Metanephros (tissue), 2 donors: ENCODE measurements around the gene GRIN3B. TPM values are rescaled to one million over a fixed set of nuclear protein-coding genes. Genes with fewer than 3 reads are reported as not detected.

ENCODE experiments used
- small RNA-seq: library from RNA; depleted of rRNA; stranded (forward); fragments of <200 nt; gene quantifications from one replicate; pipeline ENCODE3, GENCODE V24; 2014; ENCODE audit warnings: low replicate concordance
- total RNA-seq: library from RNA; depleted of rRNA; stranded (reverse); fragments of >200 nt; gene quantifications from one replicate; pipeline ENCODE4 v1.2.3, GENCODE V29; 2014

GRIN3B gene, protein sequence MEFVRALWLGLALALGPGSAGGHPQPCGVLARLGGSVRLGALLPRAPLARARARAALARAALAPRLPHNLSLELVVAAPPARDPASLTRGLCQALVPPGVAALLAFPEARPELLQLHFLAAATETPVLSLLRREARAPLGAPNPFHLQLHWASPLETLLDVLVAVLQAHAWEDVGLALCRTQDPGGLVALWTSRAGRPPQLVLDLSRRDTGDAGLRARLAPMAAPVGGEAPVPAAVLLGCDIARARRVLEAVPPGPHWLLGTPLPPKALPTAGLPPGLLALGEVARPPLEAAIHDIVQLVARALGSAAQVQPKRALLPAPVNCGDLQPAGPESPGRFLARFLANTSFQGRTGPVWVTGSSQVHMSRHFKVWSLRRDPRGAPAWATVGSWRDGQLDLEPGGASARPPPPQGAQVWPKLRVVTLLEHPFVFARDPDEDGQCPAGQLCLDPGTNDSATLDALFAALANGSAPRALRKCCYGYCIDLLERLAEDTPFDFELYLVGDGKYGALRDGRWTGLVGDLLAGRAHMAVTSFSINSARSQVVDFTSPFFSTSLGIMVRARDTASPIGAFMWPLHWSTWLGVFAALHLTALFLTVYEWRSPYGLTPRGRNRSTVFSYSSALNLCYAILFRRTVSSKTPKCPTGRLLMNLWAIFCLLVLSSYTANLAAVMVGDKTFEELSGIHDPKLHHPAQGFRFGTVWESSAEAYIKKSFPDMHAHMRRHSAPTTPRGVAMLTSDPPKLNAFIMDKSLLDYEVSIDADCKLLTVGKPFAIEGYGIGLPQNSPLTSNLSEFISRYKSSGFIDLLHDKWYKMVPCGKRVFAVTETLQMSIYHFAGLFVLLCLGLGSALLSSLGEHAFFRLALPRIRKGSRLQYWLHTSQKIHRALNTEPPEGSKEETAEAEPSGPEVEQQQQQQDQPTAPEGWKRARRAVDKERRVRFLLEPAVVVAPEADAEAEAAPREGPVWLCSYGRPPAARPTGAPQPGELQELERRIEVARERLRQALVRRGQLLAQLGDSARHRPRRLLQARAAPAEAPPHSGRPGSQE
- total RNA-seq: 0.47 TPM

DNA sequence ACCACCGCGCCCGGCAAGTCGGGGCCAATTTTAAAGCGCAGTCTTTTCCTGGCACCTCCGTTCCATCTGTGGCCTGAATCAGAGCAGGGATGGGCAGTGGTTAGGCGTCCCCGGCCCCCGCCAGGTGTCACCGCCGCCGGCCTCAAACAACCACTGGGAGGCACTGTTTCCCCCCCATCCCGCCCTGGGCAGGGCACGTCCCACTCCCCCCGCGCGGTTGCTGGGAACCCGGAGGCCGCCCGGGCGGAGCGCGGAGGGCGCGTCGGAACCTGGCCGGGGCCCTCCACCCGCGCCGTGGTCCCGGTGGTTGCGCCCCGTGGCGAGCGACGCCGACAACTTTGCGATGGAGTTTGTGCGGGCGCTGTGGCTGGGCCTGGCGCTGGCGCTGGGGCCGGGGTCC lies at the start of gene GRIN3B:
TSS of gene GRIN3B (plus strand) at position 325 of the 400 bp plus-strand sequence. CDS start at position 344, 19 bp downstream.

DNA sequence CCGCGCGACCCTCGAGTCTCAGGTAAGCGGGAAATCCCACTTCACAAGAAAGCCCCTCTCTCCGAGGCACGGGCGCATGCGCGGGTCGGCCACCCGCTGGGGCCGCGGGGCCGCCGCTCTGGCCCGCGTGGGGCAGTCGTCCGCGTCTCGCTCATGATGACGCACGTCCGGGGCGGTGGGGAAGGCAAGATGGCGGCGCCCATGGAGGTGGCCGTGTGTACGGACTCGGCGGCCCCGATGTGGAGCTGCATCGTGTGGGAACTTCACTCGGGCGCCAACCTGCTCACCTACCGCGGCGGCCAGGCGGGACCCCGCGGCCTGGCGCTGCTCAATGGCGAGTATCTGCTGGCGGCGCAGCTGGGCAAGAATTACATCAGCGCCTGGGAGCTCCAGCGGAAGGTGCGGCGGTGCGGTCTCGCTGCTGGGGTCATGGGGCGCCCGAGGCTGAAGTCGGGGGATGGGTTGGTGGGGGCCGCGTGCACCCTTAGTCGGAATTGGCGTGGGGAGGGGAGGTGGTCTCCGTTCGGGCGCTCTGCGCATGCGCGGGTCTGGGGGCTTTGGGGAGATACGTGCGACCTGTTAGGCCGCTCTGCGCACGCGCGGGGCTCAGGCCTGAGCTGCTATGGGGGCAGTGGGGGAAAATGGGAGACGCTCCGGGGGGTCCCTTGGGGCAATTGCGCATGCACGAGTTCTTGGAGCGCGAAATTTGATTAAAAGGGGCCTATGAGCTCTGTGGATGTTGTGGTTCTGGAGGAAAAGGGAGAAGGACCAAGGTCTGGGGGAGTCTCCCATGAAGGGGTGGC lies 15.9 kb upstream of the GRIN3B start, which contains the start of gene WDR18:
TSS of gene WDR18 (plus strand) at position 181 of the 803 bp plus-strand sequence. CDS start at position 190, 9 bp downstream.

DNA sequence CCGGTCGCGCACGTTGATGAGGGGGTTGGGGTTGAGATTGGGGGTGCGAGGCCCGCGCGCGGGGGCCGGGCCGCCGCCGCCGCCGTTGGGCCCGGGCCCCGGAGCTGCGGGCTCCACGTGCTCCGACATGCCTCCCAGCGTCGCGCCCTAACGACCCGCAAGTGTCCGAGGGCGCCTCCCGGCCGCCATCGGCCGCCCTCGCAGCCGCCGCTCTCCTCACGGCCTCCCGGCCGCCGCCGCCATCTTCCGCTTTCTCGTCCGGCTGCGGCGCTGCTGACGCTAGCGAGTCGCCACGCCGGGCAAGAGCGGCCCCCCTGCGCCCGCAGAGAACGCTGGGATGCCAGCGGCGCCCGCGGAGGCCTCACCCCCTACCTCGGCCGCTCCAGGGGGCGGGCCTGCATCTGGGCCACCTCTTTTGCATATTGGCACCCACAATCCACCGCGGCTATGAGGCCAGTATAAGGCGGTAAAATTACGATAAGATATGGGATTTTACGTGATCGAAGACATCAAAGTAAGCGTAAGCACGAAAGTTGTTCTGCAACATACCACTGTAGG lies 20.7 kb downstream of the GRIN3B start, which contains the start of gene TMEM259:
TSS of gene TMEM259 (minus strand) at position 256 of the 558 bp plus-strand sequence. CDS start at position 129, 127 bp downstream.

DNA sequence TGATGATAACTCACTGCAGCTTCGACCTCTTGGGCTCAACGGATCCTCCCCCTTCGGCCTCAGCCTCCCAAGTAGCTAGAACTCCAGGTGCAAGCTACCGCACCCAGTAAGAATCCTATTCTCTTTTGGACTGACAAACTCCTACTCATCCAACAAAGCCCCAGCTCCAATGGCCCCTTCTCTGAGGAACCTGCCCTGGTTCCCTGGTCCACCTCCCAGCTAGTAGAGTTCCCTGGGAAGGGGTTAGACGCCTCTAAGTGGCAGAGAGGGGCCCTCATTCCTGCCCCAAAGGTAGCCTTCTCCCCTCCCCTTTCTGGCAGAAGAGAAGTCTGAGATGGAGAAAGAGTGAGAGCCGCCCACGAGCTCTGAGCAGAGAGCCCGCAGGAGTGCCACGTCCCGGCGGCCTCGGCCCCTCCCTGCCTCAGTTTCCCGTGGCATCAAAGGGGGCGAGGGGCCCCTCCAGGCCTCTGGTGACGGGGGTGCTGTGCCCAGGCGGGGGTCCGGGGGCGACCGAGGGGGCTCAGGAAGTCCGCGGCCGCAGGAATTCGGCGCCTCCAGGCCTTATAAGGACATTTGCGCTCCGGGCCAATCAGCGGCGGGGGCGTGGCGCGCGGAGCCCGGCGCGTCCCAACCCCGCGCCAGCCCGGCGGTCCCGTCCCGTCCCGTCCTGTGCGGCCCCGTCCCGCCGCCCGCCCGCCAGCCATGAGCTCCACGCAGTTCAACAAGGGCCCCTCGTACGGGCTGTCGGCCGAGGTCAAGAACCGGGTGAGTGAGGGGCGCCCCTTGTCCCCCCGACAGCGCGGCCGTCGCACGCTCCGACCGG lies 26.0 kb downstream of the GRIN3B start, which contains the start of gene CNN2:
TSS of gene CNN2 (plus strand) at position 649 of the 823 bp plus-strand sequence. CDS start at position 703, 54 bp downstream.

DNA sequence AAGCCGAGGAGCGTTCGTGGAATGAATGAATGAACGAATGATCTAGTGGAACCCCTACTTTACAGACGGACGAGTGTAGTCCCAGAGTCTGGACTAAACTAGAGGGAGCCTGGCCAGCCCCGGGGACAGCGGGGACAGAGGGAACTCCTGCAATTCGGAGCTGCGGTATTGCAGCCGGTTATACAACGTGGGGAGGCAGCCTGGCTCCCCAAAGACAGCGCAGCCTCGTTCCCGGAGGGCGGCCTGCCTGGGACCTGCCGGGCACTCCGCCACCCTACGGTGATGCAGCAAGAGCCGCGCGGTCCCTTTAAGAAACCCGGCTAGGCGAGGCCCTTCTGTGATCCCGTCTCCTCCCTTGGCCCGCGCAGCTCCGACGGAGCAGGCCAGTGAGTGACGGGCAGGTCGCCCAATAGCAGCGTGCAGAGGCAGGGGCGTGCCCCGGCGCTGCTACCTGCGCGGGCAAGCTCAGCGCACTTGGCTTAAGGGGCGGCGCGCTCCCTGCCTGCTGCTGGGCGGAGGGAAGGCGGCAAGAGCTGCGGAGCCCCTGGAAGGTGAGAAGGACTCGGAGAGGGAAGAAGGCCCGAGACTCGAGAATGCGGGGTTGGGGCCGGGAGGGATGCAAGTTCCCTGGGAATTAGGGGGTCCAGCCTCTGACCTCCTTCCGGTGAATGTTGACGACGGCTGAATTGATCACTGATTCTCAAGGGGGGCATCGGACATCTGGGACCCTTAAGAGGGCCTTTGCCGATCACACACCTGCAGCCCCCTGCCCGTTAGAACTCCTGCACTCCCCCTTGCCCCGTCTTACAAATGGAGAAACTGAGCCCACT lies 39.6 kb downstream of the GRIN3B start, which contains the start of gene ABCA7:
TSS of gene ABCA7 (plus strand) at position 462 of the 830 bp plus-strand sequence. CDS start 1,255 bp downstream, outside the sequence.

Small RNA genes lying within 50 kb of the gene (small RNA-seq; reads per million reads assigned to genes)
- 0.39 reads per million, percentile 50 among the genes with 10 or more reads in this experiment for gene RNU6-2

Other genes starting within 250 kb of the GRIN3B start
- gene MISP, start 249.3 kb upstream of the GRIN3B start, total RNA-seq: 10.3 TPM
- 301 TPM for gene PTBP1, start 203.0 kb upstream of the GRIN3B start, total RNA-seq
- 10.9 TPM for gene PLPPR3, start 178.5 kb upstream of the GRIN3B start, total RNA-seq
- gene AZU1, start 172.6 kb upstream of the GRIN3B start, total RNA-seq: 30.4 TPM
- gene PRTN3, start 159.4 kb upstream of the GRIN3B start, total RNA-seq: 93.5 TPM
- gene ELANE, start 148.1 kb upstream of the GRIN3B start, total RNA-seq: 59.8 TPM
- gene CFD, start 140.8 kb upstream of the GRIN3B start, total RNA-seq: 16.5 TPM
- gene MED16, start 107.2 kb upstream of the GRIN3B start, total RNA-seq: 62.2 TPM
- gene RNU6-9, start 106.9 kb upstream of the GRIN3B start, total RNA-seq: not detected
- 54.5 TPM for gene R3HDM4, start 87.2 kb upstream of the GRIN3B start, total RNA-seq
- 0.88 TPM for gene KISS1R, start 83.1 kb upstream of the GRIN3B start, total RNA-seq
- gene ARID3A, start 74.4 kb upstream of the GRIN3B start, total RNA-seq: 56.3 TPM
- 104 TPM for gene WDR18, start 16.1 kb upstream of the GRIN3B start, total RNA-seq
- 96.6 TPM for gene TMEM259, start 20.7 kb downstream of the GRIN3B start, total RNA-seq
- not detected for gene RNU6-2, start 21.1 kb downstream of the GRIN3B start, total RNA-seq
- 194 TPM for gene CNN2, start 26.2 kb downstream of the GRIN3B start, total RNA-seq
- gene ABCA7, start 39.7 kb downstream of the GRIN3B start, total RNA-seq: 16.5 TPM
- 24.3 TPM for gene ARHGAP45, start 66.7 kb downstream of the GRIN3B start, total RNA-seq
- 110 TPM for gene POLR2E, start 95.0 kb downstream of the GRIN3B start, total RNA-seq
- gene GPX4, start 103.6 kb downstream of the GRIN3B start, total RNA-seq: 175 TPM
- gene SBNO2, start 173.8 kb downstream of the GRIN3B start, total RNA-seq: 26.6 TPM
- gene STK11, start 205.4 kb downstream of the GRIN3B start, total RNA-seq: 78.9 TPM
- 2.3 TPM for gene CBARP, start 237.6 kb downstream of the GRIN3B start, total RNA-seq
- 73.6 TPM for gene ATP5F1D, start 241.3 kb downstream of the GRIN3B start, total RNA-seq
- 40.8 TPM for gene MIDN, start 248.2 kb downstream of the GRIN3B start, total RNA-seq